GM10847 (cell line): Measurements from ENCODE around the gene TSNAXIP1.

ENCODE experiments used
- POLR2A ChIP-seq: IDR thresholded peaks from 2 replicates; pipeline ENCODE4 v1.6.1; 2011; ENCODE audit not compliant: insufficient read length; ENCODE audit errors: extremely low read depth

TSNAXIP1 gene

DNA sequence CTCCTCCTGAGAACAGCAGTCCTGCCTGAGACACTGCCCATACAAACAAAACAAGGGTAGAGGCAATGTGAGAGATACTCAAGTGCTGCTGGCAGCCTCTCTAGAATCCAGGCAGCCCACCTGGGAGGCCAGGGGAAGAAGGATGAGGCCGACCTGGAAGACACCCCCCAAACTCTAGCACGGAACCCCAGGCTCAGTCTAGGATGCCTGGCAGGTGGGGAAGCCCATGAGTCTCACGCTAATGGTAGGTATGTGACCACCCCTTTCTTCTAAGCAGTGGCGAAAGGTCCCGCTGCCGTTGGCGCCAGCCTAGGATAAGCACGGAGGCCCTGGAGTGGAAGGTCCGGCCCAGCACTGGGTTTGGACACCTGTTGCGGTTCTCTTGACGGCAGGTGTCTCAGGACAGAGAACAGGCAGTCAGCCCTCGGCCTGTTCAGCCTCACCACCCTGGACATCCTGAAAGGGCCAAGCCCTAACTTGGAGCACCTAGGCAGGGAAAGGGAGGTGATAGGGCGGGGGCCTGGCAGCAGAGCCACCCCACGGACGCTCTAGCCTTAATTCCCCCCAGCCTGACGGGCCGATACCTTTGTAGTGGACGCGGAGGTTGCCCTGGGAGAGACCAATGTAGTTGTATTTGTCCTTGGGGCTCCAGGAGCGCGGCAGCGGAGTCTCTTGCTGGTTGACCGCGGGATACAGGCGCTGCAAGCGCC, 816 bp upstream of the TSNAXIP1 start:
- TF ChIP-seq POLR2A = no peak

GRCh38 chr16:67807148-67807682, 526 bp downstream of the TSNAXIP1 start:
- no peak for TF ChIP-seq POLR2A

GRCh38 chr16:67811899-67812298, 5.2 kb downstream of the TSNAXIP1 start:
- no peak for TF ChIP-seq POLR2A

- TF ChIP-seq POLR2A = no peak
These were observed 7.9 kb downstream of the TSNAXIP1 start for GRCh38 chr16:67814567-67814966.

DNA sequence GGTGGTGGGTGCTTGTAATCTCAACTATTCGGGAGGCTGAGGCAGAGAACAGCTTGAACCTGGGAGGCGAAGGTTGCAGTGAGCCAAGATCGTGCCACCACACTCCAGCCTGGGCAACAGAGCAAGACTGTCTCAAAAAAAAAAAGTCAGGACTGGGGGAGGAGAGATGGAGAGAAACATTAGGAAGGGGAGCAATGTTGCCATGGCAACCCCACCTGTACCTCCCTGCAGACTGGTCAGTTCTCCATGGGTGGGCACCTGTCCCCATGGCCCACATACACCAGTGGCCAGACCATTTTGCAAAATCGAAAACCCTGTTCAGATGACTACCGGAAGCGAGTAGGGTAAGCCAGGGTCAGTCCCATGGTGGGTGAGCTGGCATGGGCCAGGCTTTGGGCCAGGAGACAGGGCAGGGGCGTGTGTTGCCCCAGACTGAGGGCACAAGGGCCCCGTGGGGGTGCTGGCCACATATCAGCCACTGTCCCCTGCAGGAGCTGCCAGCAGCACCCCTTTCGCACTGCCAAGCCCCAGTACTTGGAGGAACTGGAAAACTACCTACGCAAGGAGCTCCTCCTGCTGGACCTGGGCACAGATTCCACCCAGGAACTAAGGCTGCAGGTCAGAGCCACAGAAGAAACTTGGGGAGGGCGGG, 14.0 kb downstream of the TSNAXIP1 start:
- TF ChIP-seq POLR2A = no peak

GRCh38 chr16:67822511-67822910, 15.8 kb downstream of the TSNAXIP1 start:
- TF ChIP-seq POLR2A = no peak

- TF ChIP-seq POLR2A = no peak
These were observed 18.4 kb downstream of the TSNAXIP1 start for GRCh38 chr16:67825119-67825518.

DNA sequence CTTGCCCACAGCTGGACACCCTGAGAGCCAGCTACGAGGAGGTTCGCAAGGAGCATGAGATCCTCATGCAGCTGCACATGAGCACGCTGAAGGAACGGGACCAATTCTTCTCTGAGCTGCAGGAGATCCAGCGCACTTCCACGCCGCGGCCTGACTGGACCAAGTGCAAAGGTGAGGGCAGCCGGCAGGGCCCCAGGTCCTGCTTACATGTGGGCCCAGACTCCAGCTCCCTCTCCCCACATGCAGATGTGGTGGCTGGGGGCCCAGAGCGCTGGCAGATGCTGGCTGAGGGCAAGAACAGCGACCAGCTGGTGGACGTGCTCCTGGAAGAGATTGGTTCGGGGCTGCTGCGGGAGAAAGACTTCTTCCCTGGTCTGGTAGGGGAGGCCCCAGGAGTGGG, 19.2 kb downstream of the TSNAXIP1 start:
- no peak for TF ChIP-seq POLR2A

DNA sequence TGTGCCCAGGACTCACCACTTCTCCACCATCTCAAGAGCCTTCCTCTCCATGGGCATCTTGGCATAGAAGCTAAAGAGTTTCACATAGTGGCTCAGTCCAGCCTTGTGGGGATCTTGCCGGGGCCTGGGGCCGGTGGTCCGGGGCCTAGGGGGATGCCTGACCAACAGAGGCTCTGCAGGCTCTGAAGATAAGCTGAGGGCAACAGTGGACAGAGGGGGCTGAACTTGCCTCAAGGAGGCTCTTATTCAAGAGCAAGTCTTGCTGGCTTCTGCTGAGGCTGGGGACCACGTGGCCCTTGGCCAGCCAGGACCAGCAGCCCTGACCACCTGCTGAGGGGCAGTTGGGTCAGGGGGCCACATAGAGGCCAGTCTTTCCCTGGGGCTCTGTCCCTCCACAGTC, 22.0 kb downstream of the TSNAXIP1 start:
- TF ChIP-seq POLR2A = no peak

DNA sequence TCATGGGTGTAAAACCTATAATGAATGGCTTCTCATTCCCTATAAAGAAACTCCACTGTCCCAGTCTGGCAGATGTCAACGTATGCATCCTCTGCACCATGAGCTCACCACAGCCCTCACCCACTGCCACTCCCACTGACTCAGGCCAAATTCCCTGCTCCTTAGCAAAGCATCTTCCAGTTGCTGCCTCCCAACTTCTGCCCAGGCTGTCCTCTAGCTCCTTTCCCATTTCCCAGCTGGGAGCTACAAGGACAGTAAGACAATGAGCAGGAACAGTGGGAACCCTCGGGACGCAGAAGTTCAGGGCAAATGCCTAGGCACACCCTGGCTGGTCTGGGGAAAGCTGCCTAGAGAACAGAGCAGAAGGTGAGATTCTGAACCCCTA, 26.3 kb downstream of the TSNAXIP1 start:
- TF ChIP-seq POLR2A = no peak

DNA sequence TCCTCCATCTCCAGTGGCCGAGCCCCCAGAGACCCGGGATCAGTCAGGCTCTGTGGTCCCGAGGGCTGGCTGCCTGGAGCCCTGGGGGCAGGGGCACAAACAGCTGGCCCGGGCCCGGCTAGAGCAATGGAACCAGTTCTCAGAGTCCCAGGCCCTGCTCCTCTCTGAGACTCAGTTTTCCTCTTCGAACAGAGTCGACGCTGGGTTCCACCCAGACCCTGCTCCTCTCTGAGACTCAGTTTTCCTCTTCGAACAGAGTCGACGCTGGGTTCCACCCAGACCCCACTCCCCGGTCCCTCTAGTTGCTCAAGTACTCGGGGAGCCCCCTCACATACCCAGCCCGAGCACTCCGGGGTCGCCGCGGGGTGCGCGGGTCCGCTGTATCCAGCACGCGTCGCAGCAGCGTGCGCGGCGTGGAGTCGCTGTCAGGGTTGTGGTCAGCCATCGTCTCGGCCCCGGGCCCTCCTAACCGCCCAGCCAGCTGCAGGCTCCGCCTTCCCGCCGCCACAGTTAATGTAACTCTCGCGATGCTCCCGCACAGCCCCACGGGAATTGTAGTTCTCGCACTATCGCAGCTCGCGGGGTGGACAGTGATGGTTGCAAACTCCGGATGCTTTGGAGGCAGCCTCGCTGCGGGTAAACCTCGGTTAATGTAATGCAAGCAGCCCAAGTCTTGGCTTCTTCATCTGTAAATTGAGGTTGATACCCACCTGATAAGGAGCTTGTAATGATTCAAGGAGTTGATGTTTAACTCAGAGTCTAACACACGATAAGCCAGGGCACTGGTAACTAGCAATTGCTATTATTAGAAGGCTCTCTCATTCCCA, 26.9 kb downstream of the TSNAXIP1 start:
- TF ChIP-seq POLR2A = peak; percentile 79

DNA sequence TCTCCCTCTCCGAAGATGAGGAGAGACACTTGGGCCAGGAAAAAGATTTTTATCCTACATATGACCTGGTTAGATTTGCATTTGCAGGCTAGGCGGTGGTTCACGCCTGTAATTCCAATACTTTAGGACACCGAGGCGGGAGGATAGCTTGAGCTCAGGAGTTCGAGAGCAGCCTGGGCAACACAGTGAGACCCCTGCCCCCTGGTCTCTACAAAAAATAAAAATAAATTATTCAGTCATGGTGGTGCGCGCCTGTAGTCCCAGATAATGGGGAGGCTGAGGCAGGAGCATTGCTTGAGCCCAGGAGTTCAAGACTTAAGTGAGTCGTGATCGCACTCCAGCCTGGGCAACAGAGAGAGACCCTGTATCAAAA, 27.5 kb downstream of the TSNAXIP1 start:
- TF ChIP-seq POLR2A = no peak

DNA sequence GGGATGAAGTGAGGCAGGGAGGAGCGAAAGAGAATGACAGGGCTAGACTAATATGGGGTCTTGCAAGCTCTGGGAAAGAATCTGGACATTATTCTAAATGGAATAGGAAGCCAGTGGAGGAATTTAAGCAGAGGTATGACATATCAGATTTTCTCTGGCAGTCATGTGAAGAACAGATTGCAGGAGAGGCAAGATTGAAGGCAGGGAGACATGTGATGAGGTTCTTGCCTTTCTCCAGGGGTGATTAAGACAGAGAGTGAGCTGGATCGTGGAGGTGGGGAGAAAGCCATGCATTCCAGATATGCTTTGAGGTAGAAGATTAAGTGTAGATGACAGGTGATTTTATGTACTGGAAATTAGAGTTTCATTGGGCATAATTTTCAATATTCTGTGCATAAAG, 31.1 kb downstream of the TSNAXIP1 start:
- TF ChIP-seq POLR2A = no peak

GRCh38 chr16:67841198-67841815, 34.6 kb downstream of the TSNAXIP1 start:
- TF ChIP-seq POLR2A = no peak

GRCh38 chr16:67841816-67842508, 35.3 kb downstream of the TSNAXIP1 start, which contains the start of gene THAP11:
TSS of gene THAP11 (plus strand) at chr16:67842320. CDS start at chr16:67842555, 235 bp downstream.
- peak; percentile 34 for TF ChIP-seq POLR2A
